ENCODE results near the gene PPP1R7. TPM values are rescaled to one million over a fixed set of nuclear protein-coding genes. Genes with fewer than 3 reads are reported as not detected.
A peak's percentile ranks its signal among the peaks of the same experiment; 100 is the strongest.

Gene PPP1R7
- polyA plus RNA-seq, 1 of the 3 experiments (the other 2 are of a cell fraction) = 56.9 TPM

GRCh38 chr2:241148239-241148638, 2.0 kb upstream of the PPP1R7 start:
- Histone ChIP-seq H3K36me3 (replicated peaks in 1 of 2; ENCODE audit: control insufficient read depth in 1 of 2, insufficient read depth in 2 of 2, low read length in 1 of 2) (no peaks in the 10 kb centered on the region), H3F3A (replicated peaks; ENCODE audit: insufficient read depth) (peaks cover 5% of the 10 kb centered on the region), H3K79me2 (ENCODE audit: insufficient read depth) (peaks cover 29% of the 10 kb centered on the region), H4K20me1 (ENCODE audit: insufficient read depth) (no peaks in the 10 kb centered on the region), H3K4me1 (ENCODE audit: control insufficient read depth in 1 of 2, insufficient read depth in 2 of 2, low read depth in 1 of 2, low read length in 1 of 2) (peaks cover 6 to 18% of the 10 kb centered on the region in 2 experiments; a peak in 3 of 4 replicates), H3K9me3 (no peaks in the 10 kb centered on the region), H3K9ac (peak overlapping the region; percentile 66; the same call in 1 of the 2 replicates), H3K9me2 (no peaks in the 10 kb centered on the region), H2AFZ (ENCODE audit: low read depth) (peak overlapping the region; percentile 98), H3K4me2 (peak overlapping the region; percentile 97), H3K27ac (ENCODE audit: low read depth in 2 of 2, low read length in 1 of 2) (no peak overlapping the region), H3K4me3 (ENCODE audit: low read depth in 2 of 2, low read length in 1 of 2) (peak overlapping the region; percentile 81 to 94), H3K27me3 (ENCODE audit: insufficient read depth) (no peaks in the 10 kb centered on the region)
- POLR2A ChIA-PET = no interaction called here
- no peak for TF ChIP-seq RFX5 (IDR thresholded peaks at IDR 0.05; ENCODE audit: low read length)
- TF ChIP-seq SIN3A (IDR thresholded peaks at IDR 0.05; ENCODE audit: borderline replicate concordance, low read depth, low read length) = no peak
- TF ChIP-seq TEAD4 (IDR thresholded peaks at IDR 0.05; ENCODE audit: borderline replicate concordance, insufficient read depth) = no peak
- no peak for TF ChIP-seq GABPA (IDR thresholded peaks at IDR 0.05; ENCODE audit: low read depth)
- TF ChIP-seq POLR2AphosphoS5 (IDR thresholded peaks at IDR 0.05; ENCODE audit: low read depth, low read length) = no peak
- TF ChIP-seq USF1 (IDR thresholded peaks at IDR 0.05; ENCODE audit: borderline replicate concordance, low read depth) = no peak
- no peak for TF ChIP-seq IRF3 (IDR thresholded peaks at IDR 0.05; ENCODE audit: low read depth, low read length)
- no peak for TF ChIP-seq REST (IDR thresholded peaks at IDR 0.05; ENCODE audit: low read depth, low read length)
- TF ChIP-seq TCF12 (IDR thresholded peaks at IDR 0.05) = no peak
- no peak for TF ChIP-seq EZH2phosphoT487 (IDR thresholded peaks at IDR 0.05; ENCODE audit: borderline replicate concordance, low read depth)
- DNase-seq = no peak
- WGBS (ENCODE audit: low lambda C conversion rate) = 97% methylated on average over 4 of the region's 4 CpGs
- CTCF ChIA-PET = interaction anchor here (1.7 kb wide), 1 partner anchor 297 kb away, joined by 4 read pairs; no protein-coding TSS in a partner anchor
